ENCODE results near the gene SPATA32.
"Not testable (repeated sequence)": the region's sequence is repeated elsewhere in the genome, so short reads cannot be mapped to it uniquely, and the experiment has no call there.

SPATA32 gene

DNA sequence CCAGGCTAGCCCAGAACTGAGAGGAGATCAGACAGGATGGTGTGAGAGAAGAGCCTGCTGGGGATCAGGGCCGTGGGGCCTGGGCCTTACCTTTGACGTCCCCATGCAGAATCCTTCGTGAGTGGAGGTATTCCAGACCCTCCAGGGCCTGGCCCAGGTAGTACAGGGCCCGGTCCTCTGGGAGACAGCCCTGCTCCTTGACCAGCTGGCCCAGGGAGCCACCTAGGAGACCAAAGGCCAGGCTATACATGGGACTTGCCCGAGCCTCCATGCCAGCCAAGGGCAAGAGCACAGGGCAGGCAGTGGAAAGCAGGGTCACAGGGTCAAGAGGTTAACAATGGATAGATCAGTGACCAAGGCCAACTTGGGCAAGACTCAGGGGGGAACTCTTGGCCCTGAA, 12.1 kb upstream of the SPATA32 start:
- in situ Hi-C loops (cut with MboI; ENCODE audit: low sequenced_read_pairs) = no loop called here

DNA sequence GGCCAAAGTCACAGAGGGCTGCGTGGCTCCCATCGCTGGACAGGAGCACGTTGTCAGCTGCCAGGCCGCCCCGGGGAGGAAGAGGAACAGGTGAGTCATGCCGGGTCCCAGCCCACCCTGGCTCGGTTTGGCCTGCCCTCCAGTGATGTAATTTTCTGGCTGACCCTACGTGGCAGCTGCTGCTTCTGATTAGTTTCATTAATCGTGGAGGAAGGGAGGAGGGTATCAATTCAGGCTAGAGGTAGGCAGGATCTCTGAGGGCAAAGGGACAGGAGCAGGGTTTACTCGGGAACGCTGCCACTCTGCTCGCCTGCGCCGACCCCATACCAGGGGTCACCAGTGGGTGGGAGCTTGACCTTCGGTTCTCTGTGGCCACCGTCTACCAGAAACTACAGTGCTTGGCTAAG, 11.7 kb upstream of the SPATA32 start:
- in situ Hi-C loops (cut with MboI; ENCODE audit: low sequenced_read_pairs) = no loop called here

DNA sequence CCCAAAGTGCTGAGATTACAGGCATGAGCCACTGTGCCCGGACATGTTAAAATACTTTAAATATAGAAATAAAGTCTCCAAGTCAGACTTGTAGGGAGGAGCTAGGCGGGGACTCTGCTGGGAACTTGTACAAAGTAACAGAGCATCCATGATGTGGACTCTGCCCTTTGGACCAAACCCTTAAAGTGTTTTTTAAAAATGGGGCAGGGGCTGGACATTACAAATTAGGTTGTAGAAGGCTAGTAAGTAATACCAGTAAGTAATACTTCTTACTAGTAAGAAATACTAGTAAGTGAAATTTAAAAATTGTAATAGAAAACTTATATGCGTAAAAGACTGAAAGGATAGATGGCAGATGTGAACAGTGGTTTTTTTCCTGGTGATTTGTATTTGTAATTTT, 9.7 kb upstream of the SPATA32 start:
- in situ Hi-C loops (cut with MboI; ENCODE audit: low sequenced_read_pairs) = no loop called here

DNA sequence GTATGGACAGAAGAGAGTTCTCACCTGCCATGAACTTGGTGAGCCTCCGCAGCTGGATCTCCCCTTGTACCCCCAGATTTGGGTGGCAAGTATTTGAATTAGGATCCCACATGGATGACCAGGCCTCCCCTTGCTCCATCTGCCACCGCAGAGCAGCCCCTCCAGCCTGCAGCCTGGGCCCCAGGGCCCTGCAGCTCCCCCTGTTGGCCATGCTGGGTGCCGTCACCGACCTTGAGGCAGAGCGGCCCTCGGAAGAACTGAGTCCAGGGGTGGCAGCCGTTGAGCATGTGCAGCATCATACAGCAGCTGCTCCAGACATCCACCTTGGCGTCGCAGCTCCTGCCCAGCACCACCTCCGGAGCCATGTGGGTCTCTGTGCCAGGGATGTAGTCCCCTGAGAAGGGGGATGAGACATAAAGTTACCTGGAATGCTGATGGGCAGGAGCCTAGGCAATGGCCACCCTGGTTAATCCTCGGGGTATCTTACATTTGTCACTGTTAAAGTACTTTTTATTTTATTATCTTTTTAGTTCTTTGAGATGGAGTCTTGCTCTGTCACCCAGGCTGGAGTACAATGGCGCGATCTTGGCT, 9.0 kb upstream of the SPATA32 start:
- in situ Hi-C loops (cut with MboI; ENCODE audit: low sequenced_read_pairs) = no loop called here

DNA sequence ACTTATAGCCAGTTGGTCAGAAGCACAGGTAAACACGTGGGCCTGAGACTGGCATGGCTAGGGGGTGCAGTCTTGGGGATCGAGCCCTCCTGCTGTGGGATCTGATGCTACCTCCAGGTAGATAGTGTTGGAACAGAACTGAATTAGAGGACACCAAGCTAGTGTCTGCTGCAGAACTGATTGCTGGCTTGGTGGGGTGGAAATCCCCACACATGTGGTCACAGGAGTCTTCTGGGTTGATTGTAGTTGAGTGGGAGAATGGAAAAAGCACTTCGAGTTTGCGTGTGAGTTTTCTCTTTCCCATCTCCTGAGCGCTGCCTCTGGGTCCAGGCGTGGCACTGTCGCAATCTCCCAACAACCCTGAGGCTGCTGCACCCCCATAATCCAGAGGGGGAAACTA, 8.0 kb upstream of the SPATA32 start:
- in situ Hi-C loops (cut with MboI; ENCODE audit: low sequenced_read_pairs) = no loop called here

DNA sequence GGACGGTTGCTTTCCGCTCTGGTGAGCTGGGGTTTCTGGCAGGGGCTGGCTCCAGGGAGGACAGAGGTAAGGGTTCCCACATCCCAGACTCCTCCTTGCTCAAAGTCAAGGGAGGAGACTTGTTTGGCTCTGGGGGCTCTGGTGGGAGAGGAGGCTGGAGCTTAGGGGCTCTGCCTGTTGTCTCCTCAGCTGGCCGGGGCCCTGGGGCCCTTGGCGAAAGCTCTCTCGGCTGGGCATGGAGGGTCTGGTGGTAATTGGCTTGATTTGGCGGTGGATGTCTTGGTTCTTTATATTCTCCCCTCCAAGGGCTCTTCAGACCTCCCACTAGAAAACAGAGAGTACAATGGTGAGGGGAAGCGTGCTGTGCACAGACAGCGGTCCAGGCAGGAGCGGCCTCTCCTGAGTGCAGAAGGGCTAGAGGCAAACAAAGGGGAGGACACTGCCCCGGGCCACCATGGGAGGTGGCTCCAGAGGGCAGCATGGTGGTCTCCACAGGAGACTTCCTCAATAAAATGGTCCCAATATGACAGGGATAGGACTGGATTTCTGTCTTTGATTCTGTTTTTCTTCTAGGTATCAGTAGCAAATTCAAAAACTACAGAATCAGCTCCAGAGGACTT, 5.7 kb upstream of the SPATA32 start:
- in situ Hi-C loops (cut with MboI; ENCODE audit: low sequenced_read_pairs) = no loop called here

DNA sequence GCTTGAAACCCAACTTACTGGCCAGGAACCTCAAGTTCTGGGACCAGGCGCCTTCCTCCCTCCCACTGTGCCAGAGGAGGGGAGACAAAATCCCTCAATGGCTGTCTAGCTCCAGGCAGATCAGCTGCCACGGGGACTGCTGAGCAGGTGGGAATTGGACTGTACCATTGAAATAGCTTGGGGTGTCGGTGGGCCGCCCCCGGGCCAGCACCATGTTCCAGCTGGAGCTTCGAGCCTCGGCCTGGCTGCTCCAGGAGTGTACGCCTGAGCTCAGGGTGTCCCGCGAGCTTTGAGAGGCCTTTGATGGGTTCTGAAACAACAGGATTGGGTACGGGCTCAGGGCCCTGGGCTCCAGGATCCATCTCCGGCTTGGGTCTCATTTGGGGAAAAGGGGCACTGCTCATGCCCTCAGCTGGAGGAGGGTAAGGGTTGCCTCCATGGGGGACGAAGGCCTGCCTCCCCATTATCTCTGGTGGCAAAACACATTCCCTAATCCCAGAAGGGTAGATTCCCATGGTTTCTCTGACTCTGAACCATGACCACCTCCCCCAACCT, 4.6 kb upstream of the SPATA32 start:
- in situ Hi-C loops (cut with MboI; ENCODE audit: low sequenced_read_pairs) = no loop called here

DNA sequence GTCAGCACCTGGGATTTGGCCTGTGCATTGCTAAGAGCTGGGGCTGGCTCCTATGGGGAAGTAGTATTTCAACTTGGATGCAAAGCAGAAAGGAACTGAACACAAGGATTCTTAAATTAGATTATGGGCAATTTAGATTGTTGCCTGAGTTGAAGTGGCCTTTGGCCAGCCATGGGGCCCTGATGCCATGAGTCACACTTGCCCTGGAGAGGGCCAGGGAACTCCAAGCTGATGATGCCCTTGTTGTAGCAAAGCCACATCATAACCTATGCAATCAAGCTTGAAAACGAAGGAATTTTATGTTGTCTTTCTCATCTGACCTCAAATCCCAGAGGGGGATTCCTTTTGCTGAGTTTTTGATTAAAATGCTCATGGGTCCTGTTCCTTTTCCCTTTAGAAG, 3.9 kb upstream of the SPATA32 start:
- in situ Hi-C loops (cut with MboI; ENCODE audit: low sequenced_read_pairs) = no loop called here

DNA sequence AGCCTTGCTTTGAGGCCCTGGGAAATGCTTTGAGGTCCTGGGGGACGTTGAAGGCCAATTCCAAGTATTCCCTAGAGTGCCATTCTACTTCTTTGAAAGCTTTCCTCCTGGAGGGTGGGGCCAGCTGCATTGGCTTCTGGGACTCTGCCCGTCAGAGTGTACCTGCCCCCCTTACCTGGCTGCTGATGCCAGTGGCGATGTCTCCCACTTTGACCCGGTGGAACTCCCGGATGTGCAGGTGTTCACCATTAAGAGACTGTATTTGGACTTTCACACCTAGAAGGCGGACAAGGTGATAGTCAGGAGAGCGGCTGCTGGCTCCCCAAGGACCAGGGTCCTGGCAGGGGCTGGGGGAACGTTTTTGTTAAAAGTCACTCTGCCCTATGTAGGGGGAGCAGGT, 3.1 kb upstream of the SPATA32 start:
- in situ Hi-C loops (cut with MboI; ENCODE audit: low sequenced_read_pairs) = no loop called here

DNA sequence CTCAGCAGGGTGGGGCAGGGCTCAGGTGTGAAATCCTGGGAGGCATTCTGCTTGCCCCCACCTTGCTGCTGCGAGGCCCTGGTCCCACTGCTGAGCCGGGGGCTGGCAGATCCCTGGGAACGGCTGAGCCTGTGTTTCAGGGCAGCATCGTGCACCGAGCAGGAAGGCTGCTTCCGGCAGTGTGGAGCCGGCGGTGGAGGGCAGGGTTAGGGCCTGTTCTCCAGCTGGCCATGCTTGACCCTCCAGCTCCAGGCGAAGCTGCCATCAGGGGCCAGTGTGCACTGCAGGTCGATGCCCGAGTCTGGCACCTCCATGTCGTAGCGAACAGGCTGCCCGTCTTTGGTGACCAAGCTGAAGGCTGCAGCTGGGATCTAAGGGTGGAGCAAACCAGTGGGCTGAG, 2.5 kb upstream of the SPATA32 start:
- in situ Hi-C loops (cut with MboI; ENCODE audit: low sequenced_read_pairs) = no loop called here

DNA sequence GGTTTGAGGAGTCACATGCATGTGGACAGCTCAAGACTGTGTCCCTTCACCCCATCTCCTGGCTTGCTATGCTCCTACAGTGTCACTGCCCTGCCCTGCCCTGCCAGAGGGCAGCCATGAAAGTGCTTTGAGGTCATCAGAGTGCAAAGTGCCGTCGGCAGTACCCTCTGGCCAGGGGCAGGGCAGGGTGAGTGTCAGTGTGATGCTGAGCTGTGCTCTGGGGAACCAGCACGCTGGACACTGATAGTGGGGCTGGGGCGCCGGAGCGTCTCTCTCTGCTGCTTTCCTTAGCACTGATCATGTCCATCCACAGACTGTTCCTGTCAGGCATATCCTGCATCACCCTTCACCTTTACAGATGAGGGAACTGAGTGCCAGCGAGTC, 1.6 kb upstream of the SPATA32 start:
- in situ Hi-C loops (cut with MboI; ENCODE audit: low sequenced_read_pairs) = no loop called here

DNA sequence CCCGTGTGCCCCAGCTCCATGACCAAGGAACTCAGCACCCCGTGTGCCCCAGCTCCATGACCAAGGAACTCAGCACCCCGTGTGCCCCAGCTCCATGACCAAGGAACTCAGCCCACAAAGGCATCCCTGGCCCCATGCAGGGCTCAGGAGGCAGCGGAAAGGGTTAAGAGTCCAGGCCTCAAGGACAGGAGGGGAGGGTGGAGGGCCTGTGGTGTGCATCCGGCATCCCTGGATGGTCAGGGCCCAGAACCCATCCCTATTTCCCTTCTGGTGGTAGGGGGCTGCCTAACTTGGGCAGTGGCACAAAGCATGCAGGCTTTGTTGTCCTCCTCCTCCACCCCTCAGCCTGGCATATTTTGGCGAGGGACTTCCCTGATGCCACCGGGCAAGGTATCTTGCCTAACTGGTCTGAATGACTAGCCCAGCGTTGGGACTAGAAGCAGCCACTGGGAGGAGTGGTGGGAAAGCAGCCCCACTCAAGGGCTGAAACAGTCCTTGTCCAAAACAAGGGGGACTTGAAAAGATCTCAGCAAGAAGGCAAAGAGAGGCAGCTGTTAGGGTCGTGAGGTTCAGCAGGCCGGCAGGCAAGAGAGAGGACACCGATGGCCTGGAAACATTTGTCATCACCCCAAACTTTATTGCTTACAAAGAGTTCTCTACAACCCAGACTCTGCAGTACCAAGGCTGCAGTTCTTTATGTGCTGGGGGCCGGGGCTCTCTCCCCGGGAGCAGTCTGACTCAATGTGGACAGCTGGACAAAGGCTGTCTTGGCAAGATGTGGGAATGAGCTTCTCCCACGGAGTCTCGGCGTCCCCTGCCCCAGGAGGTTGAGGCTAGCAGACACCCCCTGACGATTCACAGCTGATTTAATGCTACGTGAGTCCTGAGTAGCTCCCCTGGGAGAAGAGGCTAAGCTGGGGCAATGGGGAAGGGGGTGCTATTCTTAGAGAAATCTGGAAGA, 902 bp upstream of the SPATA32 start:
- in situ Hi-C loops (cut with MboI; ENCODE audit: low sequenced_read_pairs) = no loop called here

DNA sequence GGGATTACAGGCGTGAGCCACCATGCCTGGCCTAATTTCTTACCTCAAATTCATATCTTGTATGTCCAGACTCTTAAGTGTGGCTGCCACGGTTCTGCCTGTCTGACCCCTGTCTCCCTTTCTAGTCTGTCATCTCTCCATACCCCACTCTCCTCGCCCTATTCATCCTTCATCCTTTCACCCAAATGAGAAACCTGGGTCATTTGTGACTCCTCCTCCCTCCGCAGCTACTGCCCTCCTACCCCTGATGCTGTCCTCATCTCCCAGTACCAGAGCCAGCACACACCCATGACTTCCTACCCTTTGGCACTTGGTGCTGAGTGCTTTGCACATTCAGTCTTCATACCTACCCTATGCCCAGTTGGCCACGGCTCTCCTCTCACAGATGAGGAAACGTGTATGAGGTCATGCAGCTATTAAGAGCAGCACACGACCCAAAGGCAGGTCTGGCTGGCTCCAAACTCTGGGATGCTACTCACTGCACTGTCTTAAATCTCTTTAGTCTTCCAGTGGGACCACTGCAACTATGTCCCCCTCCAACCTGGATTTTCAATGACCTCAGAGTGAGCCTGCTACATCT, 1.6 kb downstream of the SPATA32 start:
- in situ Hi-C loops (cut with MboI; ENCODE audit: low sequenced_read_pairs) = no loop called here

DNA sequence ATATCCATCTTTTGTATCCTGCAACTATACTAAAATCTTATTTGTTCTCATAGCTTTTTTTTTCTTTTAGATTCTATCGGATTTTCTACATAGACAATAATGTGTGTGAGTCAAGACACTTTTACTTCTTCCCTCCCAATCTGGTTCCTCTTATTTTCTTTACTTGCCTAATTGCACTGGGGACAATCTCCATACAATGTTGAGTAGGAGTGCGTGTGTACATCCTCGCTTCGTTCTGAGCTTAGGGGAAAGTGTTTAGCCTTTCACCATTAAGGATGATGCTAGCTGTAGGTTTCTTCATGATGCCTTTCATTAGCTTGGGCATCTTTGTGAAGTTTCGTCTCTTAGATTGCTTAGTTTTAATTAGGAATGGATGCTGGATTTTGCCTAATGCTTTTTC, 2.9 kb downstream of the SPATA32 start:
- in situ Hi-C loops (cut with MboI; ENCODE audit: low sequenced_read_pairs) = no loop called here

DNA sequence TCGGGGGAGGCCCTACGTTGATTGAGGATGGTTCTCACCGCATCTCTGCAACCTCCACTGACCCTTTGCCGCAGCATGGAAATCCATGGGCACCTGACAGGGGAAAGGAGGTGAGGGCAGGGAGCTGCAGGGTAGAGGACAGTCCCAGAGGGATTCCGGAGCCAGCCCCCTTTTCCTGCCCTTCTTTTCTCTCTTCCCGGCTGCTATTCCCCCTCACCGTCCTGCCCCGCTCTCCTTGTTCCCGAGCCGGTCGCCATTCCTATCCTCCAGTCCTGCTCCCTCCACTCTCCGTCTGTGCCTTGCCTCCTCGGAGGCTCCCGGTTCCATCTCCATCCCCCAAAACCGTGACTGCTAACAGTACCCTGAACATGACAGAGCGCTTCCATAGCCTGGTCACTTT, 4.8 kb downstream of the SPATA32 start:
- in situ Hi-C loops (cut with MboI; ENCODE audit: low sequenced_read_pairs) = no loop called here

DNA sequence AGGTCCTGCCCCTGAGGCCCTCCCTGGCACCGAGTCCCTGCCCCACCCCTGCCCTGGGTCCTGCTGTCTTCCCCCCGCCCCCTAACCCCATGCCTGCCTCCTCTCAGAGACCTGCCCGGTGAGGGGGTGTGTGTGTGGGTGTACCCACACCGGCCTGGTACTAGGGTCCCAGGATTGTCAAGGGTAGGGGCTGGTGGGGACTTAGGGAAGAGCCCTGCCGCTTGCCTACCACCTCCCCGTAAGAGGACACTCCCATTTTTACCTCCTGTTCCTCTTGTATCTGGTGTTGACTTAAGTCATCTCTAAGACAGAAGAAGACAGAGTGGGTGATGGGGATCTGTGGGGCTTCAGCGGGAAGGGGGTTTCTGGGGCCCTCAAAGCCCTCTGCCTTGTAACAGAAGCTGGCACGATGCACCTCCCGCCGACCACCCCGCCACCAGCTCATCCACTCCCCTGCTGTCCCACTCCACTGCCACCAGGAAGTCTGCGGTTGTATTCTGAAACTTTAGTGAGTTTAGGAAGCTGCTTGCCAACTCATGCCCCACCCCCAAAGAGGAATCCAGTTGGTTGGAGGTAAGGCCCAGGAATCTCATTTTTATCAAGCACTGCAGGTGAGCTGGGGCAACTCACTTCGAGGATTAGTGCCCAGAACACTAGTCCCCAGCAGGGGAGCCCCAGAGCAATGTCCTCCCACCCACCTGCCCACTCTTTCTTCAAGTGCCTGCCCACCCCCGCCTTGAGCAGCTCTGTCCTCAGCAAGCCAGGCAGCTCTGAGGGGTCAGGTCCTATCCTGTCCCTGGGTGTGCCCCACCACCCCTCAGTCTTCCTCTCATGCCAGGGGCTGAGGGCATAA, 5.6 kb downstream of the SPATA32 start:
- in situ Hi-C loops (cut with MboI; ENCODE audit: low sequenced_read_pairs) = no loop called here

DNA sequence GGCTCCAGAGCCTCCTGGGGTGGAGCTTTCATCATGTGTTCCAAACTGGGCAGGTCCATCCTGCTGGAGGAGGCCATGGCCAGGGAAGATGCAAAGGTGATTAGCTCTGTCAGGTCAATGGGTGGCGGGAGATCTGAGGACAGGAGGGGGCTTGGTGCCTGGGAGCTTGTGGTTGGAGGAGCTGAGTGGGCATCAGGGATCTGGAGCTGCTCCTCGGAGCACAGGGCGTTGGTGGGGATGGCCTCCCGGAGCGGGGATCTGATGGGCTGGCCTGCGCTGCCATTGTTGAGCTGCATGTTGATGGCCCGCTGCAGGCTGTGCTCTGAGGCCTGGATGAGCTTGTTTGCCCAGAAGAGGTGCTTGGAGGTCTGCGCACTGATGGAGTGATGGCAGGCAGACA, 6.5 kb downstream of the SPATA32 start:
- in situ Hi-C loops (cut with MboI; ENCODE audit: low sequenced_read_pairs) = no loop called here

DNA sequence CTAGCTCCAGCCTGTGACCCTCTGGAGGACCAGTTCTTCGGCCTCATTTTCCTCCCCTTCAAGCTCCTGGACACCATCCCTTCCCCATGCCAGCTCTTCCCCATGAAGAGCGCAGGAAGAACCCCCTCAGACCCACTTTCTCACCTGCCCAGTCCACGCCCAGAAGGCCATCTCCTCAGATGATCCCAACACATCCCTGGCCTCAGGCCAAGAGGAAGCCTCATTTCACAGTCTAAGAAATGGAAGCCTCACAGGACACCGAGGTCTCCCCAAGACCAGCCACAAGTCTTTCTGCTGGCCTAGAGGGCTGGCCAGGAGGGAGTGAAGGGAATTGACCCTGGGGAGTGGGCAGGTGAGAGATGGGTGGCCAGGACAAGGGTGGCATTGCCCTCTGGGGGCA, 8.0 kb downstream of the SPATA32 start:
- in situ Hi-C loops (cut with MboI; ENCODE audit: low sequenced_read_pairs) = no loop called here

DNA sequence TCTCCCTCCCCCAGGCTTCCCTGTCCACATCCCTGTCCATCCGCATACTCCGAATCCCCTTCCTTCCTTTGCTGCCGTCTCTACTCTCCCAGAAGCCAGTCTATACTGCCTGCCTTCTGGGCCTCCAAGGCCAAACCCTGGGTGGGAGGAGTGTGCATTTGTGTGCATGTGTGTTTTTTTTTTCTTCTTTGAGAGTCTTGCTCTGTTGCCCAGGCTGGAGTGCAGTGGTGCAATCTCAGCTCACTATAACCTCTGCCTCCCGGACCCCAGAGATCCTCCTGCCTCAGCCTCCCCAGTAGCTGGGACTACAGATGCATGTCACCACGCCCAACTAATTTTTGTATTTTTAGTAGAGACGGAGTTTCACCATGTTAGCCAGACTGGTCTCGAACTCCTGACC, 8.7 kb downstream of the SPATA32 start:
- in situ Hi-C loops (cut with MboI; ENCODE audit: low sequenced_read_pairs) = not testable (repeated sequence)

DNA sequence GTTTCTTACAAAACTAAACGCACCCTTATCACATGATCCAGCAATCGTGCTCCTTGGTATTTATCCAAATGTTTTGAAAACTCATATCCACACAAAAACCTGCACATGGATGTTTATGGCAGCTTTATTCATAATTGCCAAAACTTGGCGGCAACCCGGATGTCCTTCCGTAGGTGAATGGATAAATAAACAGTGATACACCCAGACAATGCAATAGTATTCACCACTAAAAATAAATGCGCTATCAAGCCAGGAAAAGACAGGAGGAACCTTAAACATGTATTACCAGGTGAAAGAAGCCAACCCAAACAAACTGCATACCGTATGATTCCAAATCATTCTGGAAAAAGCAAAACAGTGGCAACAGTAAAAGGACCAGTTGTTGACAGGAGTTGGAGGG, 10.0 kb downstream of the SPATA32 start:
- in situ Hi-C loops (cut with MboI; ENCODE audit: low sequenced_read_pairs) = no loop called here

Measured in HL-60/S4 (cell line).